K562 (cell line): ENCODE results near the gene TM9SF3. TPM values are rescaled to one million over a fixed set of nuclear protein-coding genes. Genes with fewer than 3 reads are reported as not detected.
A peak's percentile ranks its signal among the peaks of the same experiment; 100 is the strongest.

ENCODE experiments used
- ATAC-seq: fragments of 200-7000 bp; cut with Tn5 transposase; 3 replicates; pipeline ENCODE4 v1.9.1; 2020; ENCODE audit warnings: moderate library complexity
- BruUV-seq: library from RNA; stranded (reverse); fragments of 400-500 nt; replicated peaks from 2 replicates; lab custom pipeline; 2021; lab: Mats Ljungman, UMichigan
- CTCF ChIA-PET: fragments of 300-600 bp; formaldehyde crosslinking; extraction: SDS; loops from one replicate; lab custom pipeline; 2021; ENCODE audit warnings: low intra/inter-chr PET ratio; lab: Yijun Ruan, JAX
- POLR2A ChIA-PET: fragments of 300-600, 350-650 bp; sonication (Branson Sonifier 250); formaldehyde crosslinking; extraction: SDS; loops from one replicate; lab custom pipeline; 2021; ENCODE audit warnings: antibody characterized with exemption, inconsistent platforms; lab: Yijun Ruan, JAX
- DNase-seq, 4 experiments: peaks; one replicate each; pipeline versions ENCODE4 v3.0.0 to v3.0.0-alpha.2; 2011 to 2018; ENCODE audit warnings: low spot score in 3 of 4, mixed read lengths in 3 of 4; ENCODE audit errors: extremely low read depth in 1 of 4
- FAIRE-seq: peaks from 2 replicates; lab custom pipeline; 2011; peaks lifted over from hg19 to GRCh38; lab: Jason Lieb, UNC
- H2AFZ ChIP-seq: 2 replicates; pipeline ENCODE4 v1.6.0; 2011; ENCODE audit warnings: low read depth, low read length, control low read depth, inconsistent platforms
- H3K27ac ChIP-seq: fragments of 200-600 bp; 3 replicates; pipeline ENCODE4 v1.8.0; 2011; ENCODE audit warnings: low read depth, mild to moderate bottlenecking, control low read depth, inconsistent platforms, low read length, moderate library complexity, mixed read lengths; ENCODE audit errors: extremely low read depth
- H3K27me3 ChIP-seq, 2 experiments: fragments of 300-600 bp in 1 of 2; 2 replicates in 1 of 2; 3 replicates in 1 of 2; pipeline versions ENCODE4 v1.6.0 to v1.8.0; 2011; ENCODE audit warnings: inconsistent platforms in 2 of 2, low read length in 2 of 2, mild to moderate bottlenecking in 1 of 2, mixed read lengths in 1 of 2, moderate library complexity in 1 of 2; ENCODE audit not compliant: control insufficient read depth in 2 of 2, insufficient read depth in 2 of 2
- H3K36me3 ChIP-seq: fragments of 300-600 bp; 3 replicates; pipeline ENCODE4 v1.8.0; 2011; ENCODE audit warnings: mild to moderate bottlenecking, low read length, inconsistent platforms; ENCODE audit not compliant: control insufficient read depth, insufficient read depth
- H3K4me1 ChIP-seq, 2 experiments: fragments of 200-600 bp in 1 of 2; replicated peaks in 1 of 2; 2 replicates in 1 of 2; 3 replicates in 1 of 2; pipeline versions ENCODE4 v1.5.1 to v1.8.0; 2011; ENCODE audit warnings: inconsistent platforms in 2 of 2, low read length in 2 of 2, mild to moderate bottlenecking in 1 of 2, mixed read lengths in 1 of 2, moderate library complexity in 1 of 2; ENCODE audit not compliant: control insufficient read depth in 2 of 2, insufficient read depth in 2 of 2
- H3K4me2 ChIP-seq: 2 replicates; pipeline ENCODE4 v1.6.1; 2011; ENCODE audit warnings: low read length, control low read depth, inconsistent platforms, mixed read lengths; ENCODE audit not compliant: insufficient read depth
- H3K4me3 ChIP-seq: fragments of 200-600 bp; sonication (generic), shearing (Covaris generic); 2 replicates; pipeline ENCODE4 v1.5.1; 2016; ENCODE audit warnings: control low read depth, inconsistent platforms
- H3K79me2 ChIP-seq: fragments of 200-600 bp; 3 replicates; pipeline ENCODE4 v1.8.0; 2011; ENCODE audit warnings: low read length, inconsistent platforms; ENCODE audit not compliant: control insufficient read depth, insufficient read depth
- H3K9ac ChIP-seq, 2 experiments: 2 replicates each; pipeline versions ENCODE4 v1.6.0 to v1.6.1; 2011; ENCODE audit warnings: low read depth in 2 of 2, low read length in 2 of 2, control low read depth in 1 of 2, inconsistent platforms in 1 of 2, mild to moderate bottlenecking in 1 of 2, mixed read lengths in 1 of 2; ENCODE audit not compliant: insufficient read depth in 1 of 2
- H3K9me1 ChIP-seq: one replicate; pipeline ENCODE4 v1.6.0; 2011; ENCODE audit warnings: inconsistent platforms, mild to moderate bottlenecking, low read length, moderate library complexity; ENCODE audit not compliant: control insufficient read depth, insufficient read depth
- H3K9me3 ChIP-seq: replicated peaks from 2 replicates; pipeline ENCODE4 v1.5.1; 2011; ENCODE audit warnings: low read depth, low read length, inconsistent platforms; ENCODE audit not compliant: control insufficient read depth, insufficient read depth
- H4K20me1 ChIP-seq: replicated peaks from 2 replicates; pipeline ENCODE4 v1.6.1; 2011; ENCODE audit warnings: low read length, inconsistent platforms, mixed read lengths; ENCODE audit not compliant: control insufficient read depth, insufficient read depth
- BCL6 ChIP-seq: fragments of 250-450 bp; sonication (Bioruptor Pico); IDR thresholded peaks from 2 replicates; pipeline ENCODE4 v1.4.0; 2020
- CTCF ChIP-seq, 3 experiments: IDR thresholded peaks in 2 of 3; conservative IDR thresholded peaks in 1 of 3; 2 replicates each; pipeline ENCODE4 v1.5.1; 2011 to 2012; ENCODE audit warnings: low read length in 3 of 3, mild to moderate bottlenecking in 3 of 3, control low read depth in 2 of 3, improper control_type of control experiment in 1 of 3, inconsistent platforms in 1 of 3, low read depth in 1 of 3, mixed read lengths in 1 of 3, moderate library complexity in 1 of 3; ENCODE audit not compliant: insufficient read depth in 2 of 3
- ELF1 ChIP-seq: fragments of 200-800 bp; sonication (Bioruptor generic); IDR thresholded peaks from 2 replicates; pipeline ENCODE4 v1.6.1; 2016; ENCODE audit warnings: missing genetic modification characterization, missing compliant biosample characterization
- ETV1 ChIP-seq: fragments of 450-650 bp; conservative IDR thresholded peaks from 2 replicates; pipeline ENCODE4 v1.6.1; 2016; ENCODE audit warnings: missing genetic modification characterization, control low read depth, low read depth, missing compliant biosample characterization
- RAD21 ChIP-seq, 2 experiments: fragments of 250-450 bp in 1 of 2; fragments of 450-650 bp in 1 of 2; sonication (Bioruptor Pico) in 1 of 2; formaldehyde crosslinking in 1 of 2; IDR thresholded peaks in 1 of 2; conservative IDR thresholded peaks in 1 of 2; 2 replicates each; pipeline versions ENCODE4 v1.4.0 to v1.8.0; 2020 to 2022; ENCODE audit warnings: mild to moderate bottlenecking in 2 of 2, moderate library complexity in 1 of 2
- RFX1 ChIP-seq: fragments of 450-650 bp; IDR thresholded peaks from 2 replicates; pipeline ENCODE4 v1.6.1; 2016; ENCODE audit warnings: mild to moderate bottlenecking, moderate library complexity
- ZNF133 ChIP-seq: fragments of 250-450 bp; sonication (Bioruptor Pico); IDR thresholded peaks from 2 replicates; pipeline ENCODE4 v1.4.0; 2020; ENCODE audit warnings: mild to moderate bottlenecking
- ZNF143 ChIP-seq: sonication (generic); formaldehyde crosslinking; IDR thresholded peaks from 2 replicates; pipeline ENCODE4 v1.9.0; 2022; ENCODE audit warnings: mild to moderate bottlenecking, missing genetic modification reagents
- WGBS: fragments of 100-300 bp; shearing (Covaris generic); methylation state at CpG from one replicate; pipeline ENCODE4 v1.1.6; 2016; ENCODE audit warnings: low coverage, mixed read lengths; ENCODE audit not compliant: insufficient coverage; ENCODE audit errors: missing lambda C conversion rate; 5-methylcytosine and 5-hydroxymethylcytosine counted together
- in situ Hi-C: fragments of 300-500 bp; cut with MboI; formaldehyde crosslinking; loops from 4 replicates; pipeline ENCODE4 v1.15.0; 2018; ENCODE audit warnings: inconsistent platforms, mixed read lengths
- intact Hi-C: fragments of 100-400 bp; cut with micrococcal nuclease; formaldehyde crosslinking; loops from 2 replicates; pipeline ENCODE4 v1.14.2; 2022
- polyA plus RNA-seq, 8 experiments: library from polyadenylated mRNA; depleted of rRNA in 4 of 8; stranded (reverse) in 5 of 8; unstranded in 3 of 8; fragments of >200 nt; fragmentation: Nextera tagmentation in 2 of 8; fragmentation: Illumina TruSeq in 1 of 8; extraction: Ambion mirVana in 2 of 8; extraction: Trizol in 1 of 8; gene quantifications; 2 replicates each; pipeline versions ENCODE4 v1.2.1 to v1.2.3, GENCODE V29; 2011 to 2014; ENCODE audit warnings: inconsistent platforms in 1 of 8, missing spikeins in 1 of 8
- total RNA-seq, 7 experiments: library from RNA; depleted of rRNA in 6 of 7; stranded (reverse); fragments of >200 nt in 6 of 7; fragmentation: Illumina TruSeq in 2 of 7; extraction: Trizol in 2 of 7; gene quantifications; 2 replicates each; pipeline versions ENCODE4 v1.2.1 to v1.2.3, GENCODE V29; 2011 to 2021; ENCODE audit warnings: low replicate concordance in 1 of 7
- TF ChIP-seq, protein P1 (sequence below), 2 experiments: fragments of 450-650 bp; formaldehyde crosslinking in 1 of 2; IDR thresholded peaks; 2 replicates each; pipeline versions ENCODE4 v1.4.0 to v1.6.1; 2014 to 2020; ENCODE audit warnings: mild to moderate bottlenecking in 2 of 2, borderline replicate concordance in 1 of 2, low read depth in 1 of 2

Gene TM9SF3
- total and polyA plus RNA-seq, 9 of the 15 experiments (the other 6 are each of a cell fraction or from before 2014, with no cell fraction given): 16.1 to 63.1 (median 34.9) TPM

DNA sequence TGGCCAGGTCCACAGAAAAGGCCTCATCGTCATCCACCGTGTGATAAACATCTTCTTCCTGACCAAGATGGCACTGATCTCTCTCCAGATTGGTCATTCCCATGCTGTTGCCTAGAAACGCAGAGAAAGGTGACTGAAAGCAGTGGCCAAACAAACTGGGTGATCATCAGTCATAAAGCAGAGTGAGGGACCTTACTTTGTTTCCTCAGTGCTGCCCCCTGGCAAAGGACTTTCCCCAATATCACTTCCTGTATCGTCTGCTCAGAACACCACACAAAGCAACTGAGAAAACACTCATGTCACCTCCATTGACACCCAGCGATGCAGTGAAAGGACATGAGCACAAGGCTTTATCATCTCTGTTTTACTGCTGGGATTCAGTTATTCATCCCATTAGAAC, 40.0 kb upstream of the TM9SF3 start:
- FAIRE-seq (peak; percentile 79), ATAC-seq (peak; percentile 76), DNase-seq (peak; percentile 19 to 60 (median 32))
- no TSS peak for BruUV-seq
- Histone ChIP-seq H3K4me1 (peaks cover 5 to 29% of the 10 kb centered on the region in 2 experiments; a peak in 4 of 5 replicates), H3K9me1 (no peaks in the 10 kb centered on the region), H3K36me3 (no peaks in the 10 kb centered on the region), H3K79me2 (no peaks in the 10 kb centered on the region), H3K4me3 (no peak overlapping the region), H3K9me3 (no peaks in the 10 kb centered on the region), H3K4me2 (peak overlapping the region; percentile 52), H3K27ac (no peak overlapping the region), H3K9ac (no peak overlapping the region), H2AFZ (peak overlapping the region; percentile 95), H4K20me1 (no peaks in the 10 kb centered on the region), H3K27me3 (no peaks in the 10 kb centered on the region)
- peak in 1 of 2 experiments; percentile 49; a peak in 2 of 4 replicates for TF ChIP-seq RAD21 (CRISPR knock-in tag; conservative IDR thresholded peaks at IDR 0.05 in 1 of 2, IDR thresholded peaks at IDR 0.05 in 1 of 2)
- TF ChIP-seq ZNF143 (CRISPR knock-in tag): no peak
- peak; percentile 37 to 56 (median 51) for TF ChIP-seq CTCF (IDR thresholded peaks at IDR 0.05 in 2 of 3, conservative IDR thresholded peaks at IDR 0.05 in 1 of 3; ENCODE audit: insufficient read depth in 2 of 3, low read depth in 1 of 3, low read length in 3 of 3)
- peak; percentile 47; the same call in 1 of the 2 replicates for TF ChIP-seq ELF1 (tag)
- TF ChIP-seq ETV1 (tag): 0 out of 2 replicates have a peak, but pooled peaks have one; percentile 26
- TF ChIP-seq RFX1: peak; percentile 49
- TF ChIP-seq, protein P1, sequence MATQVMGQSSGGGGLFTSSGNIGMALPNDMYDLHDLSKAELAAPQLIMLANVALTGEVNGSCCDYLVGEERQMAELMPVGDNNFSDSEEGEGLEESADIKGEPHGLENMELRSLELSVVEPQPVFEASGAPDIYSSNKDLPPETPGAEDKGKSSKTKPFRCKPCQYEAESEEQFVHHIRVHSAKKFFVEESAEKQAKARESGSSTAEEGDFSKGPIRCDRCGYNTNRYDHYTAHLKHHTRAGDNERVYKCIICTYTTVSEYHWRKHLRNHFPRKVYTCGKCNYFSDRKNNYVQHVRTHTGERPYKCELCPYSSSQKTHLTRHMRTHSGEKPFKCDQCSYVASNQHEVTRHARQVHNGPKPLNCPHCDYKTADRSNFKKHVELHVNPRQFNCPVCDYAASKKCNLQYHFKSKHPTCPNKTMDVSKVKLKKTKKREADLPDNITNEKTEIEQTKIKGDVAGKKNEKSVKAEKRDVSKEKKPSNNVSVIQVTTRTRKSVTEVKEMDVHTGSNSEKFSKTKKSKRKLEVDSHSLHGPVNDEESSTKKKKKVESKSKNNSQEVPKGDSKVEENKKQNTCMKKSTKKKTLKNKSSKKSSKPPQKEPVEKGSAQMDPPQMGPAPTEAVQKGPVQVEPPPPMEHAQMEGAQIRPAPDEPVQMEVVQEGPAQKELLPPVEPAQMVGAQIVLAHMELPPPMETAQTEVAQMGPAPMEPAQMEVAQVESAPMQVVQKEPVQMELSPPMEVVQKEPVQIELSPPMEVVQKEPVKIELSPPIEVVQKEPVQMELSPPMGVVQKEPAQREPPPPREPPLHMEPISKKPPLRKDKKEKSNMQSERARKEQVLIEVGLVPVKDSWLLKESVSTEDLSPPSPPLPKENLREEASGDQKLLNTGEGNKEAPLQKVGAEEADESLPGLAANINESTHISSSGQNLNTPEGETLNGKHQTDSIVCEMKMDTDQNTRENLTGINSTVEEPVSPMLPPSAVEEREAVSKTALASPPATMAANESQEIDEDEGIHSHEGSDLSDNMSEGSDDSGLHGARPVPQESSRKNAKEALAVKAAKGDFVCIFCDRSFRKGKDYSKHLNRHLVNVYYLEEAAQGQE (IDR thresholded peaks at IDR 0.05; ENCODE audit: borderline replicate concordance): peak; percentile 5; the same call in 1 of the 2 replicates
- TF ChIP-seq, protein P1 (CRISPR knock-in tag; IDR thresholded peaks at IDR 0.05; ENCODE audit: low read depth): no peak
- TF ChIP-seq BCL6: no peak
- no peak for TF ChIP-seq ZNF133 (CRISPR knock-in tag)
- intact Hi-C loops (no loop called here), in situ Hi-C loops (no loop called here)
- ChIA-PET CTCF (no interaction called here), POLR2A (no interaction called here)
- WGBS: 27% methylated on average over 5 of the region's 5 CpGs
